GM23248 (cell line): ENCODE results near the gene PPT1.

Experiments used
- EZH2 ChIP-seq: fragments of 200-600 bp; sonication (generic); IDR thresholded peaks from 2 replicates; pipeline ENCODE4 v1.6.1; 2018; ENCODE audit warnings: antibody characterized with exemption, mild to moderate bottlenecking; ENCODE audit not compliant: insufficient read depth, poor library complexity, severe bottlenecking
- EZH2phosphoT487 ChIP-seq: fragments of 200-600 bp; sonication (generic); IDR thresholded peaks from 2 replicates; pipeline ENCODE4 v1.6.1; 2018; ENCODE audit warnings: antibody characterized with exemption, moderate library complexity, mild to moderate bottlenecking, low read depth; ENCODE audit not compliant: insufficient read depth

DNA sequence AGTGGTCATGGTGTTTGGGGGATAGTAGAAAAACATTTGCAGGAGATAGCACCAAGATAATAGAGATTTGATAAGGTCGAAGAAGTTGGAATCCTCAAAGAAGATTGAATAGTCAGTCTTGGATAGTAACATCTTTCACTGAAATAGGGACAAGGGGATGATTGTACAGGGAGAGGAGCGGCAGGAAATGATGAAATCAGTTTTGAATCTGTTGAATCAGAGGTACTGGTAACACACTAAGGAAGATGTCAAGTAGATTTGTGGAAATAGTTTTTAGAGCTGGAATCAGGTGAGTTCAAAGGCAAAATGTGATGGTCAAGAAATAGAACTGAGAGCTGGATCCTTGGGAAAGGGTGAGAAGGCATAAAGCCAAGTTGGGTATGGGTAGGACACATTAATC, 30.0 kb downstream of the PPT1 start:
- TF ChIP-seq EZH2 (no peak), EZH2phosphoT487 (no peak)
